HG03354 (cell line): Measurements from ENCODE around the gene TOP2B.
A peak's percentile ranks its signal among the peaks of the same experiment; 100 is the strongest.

Source experiments
- ATAC-seq: cut with Tn5 transposase; IDR thresholded peaks from one replicate; pipeline ENCODE4 v1.9.1; 2021; ENCODE audit warnings: mild to moderate bottlenecking; ENCODE audit not compliant: unreplicated experiment, poor library complexity, severe bottlenecking

Gene TOP2B

GRCh38 chr3:25633919-25634318 lies 30.8 kb downstream of the TOP2B start:
- no peak for ATAC-seq

GRCh38 chr3:25631989-25632388 lies 32.7 kb downstream of the TOP2B start:
- no peak for ATAC-seq

GRCh38 chr3:25621087-25621486 lies 43.6 kb downstream of the TOP2B start:
- no peak for ATAC-seq

- ATAC-seq = no peak
Observed at GRCh38 chr3:25620493-25620892, 44.2 kb downstream of the TOP2B start.

- ATAC-seq = no peak
Observed at GRCh38 chr3:25619382-25619781, 45.3 kb downstream of the TOP2B start.

DNA sequence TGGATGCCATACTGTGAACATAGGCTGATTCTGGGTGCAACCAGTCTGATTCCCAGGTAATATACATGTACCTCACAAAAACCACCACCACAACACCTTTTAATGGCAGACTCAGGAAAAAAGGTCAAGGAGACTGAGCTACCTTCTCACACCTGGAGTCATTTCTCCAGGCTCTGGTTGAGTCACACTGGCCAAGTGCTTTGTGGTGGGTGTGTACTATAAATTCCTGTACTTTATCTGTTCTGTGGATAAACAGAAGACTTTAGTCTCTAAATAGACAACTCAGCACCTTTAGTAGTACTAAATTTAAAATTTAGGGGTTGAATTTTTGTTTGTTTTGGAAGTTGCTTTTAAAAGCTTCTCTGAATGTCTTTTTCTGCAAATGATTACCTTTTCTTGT lies 46.7 kb downstream of the TOP2B start:
- no peak for ATAC-seq

GRCh38 chr3:25611193-25611592 lies 53.5 kb downstream of the TOP2B start:
- no peak for ATAC-seq

DNA sequence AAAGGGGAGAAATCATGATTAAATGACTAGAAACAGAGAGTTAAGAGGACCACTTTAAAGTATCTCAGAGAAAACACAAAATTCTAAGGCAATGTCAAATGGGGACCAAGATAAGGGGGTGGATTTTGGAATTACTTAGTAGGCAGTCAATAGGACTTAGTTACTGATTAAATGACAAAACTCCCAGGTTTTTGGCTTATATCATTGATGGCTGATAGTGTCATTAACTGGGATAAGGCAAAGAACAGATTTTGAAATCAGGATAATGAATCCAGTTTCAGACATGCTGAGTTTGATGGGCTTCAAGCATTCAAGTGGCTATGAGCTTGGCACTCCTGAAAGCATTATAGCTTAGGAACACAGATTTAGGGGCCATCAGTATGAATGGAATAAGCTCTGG lies 53.9 kb downstream of the TOP2B start:
- no peak for ATAC-seq

DNA sequence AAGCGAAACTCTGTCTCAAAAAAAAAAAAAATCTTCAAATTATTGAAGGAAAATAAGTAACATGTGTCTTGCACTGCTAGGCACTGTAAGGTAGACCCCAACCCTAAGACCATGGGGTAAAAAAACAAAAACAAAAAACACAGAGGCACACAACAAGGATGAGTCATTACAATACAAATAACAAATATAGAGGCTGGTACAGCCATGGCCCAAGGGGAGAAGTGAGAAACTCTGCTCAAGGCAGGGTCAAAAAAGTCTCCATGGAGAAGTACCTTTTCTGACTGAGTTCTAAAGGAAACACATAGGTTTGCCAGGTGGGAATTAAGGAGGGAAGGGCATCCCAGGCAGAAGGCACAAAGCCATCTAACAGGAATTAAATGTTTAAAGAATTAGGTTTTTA lies 54.5 kb downstream of the TOP2B start:
- no peak for ATAC-seq

DNA sequence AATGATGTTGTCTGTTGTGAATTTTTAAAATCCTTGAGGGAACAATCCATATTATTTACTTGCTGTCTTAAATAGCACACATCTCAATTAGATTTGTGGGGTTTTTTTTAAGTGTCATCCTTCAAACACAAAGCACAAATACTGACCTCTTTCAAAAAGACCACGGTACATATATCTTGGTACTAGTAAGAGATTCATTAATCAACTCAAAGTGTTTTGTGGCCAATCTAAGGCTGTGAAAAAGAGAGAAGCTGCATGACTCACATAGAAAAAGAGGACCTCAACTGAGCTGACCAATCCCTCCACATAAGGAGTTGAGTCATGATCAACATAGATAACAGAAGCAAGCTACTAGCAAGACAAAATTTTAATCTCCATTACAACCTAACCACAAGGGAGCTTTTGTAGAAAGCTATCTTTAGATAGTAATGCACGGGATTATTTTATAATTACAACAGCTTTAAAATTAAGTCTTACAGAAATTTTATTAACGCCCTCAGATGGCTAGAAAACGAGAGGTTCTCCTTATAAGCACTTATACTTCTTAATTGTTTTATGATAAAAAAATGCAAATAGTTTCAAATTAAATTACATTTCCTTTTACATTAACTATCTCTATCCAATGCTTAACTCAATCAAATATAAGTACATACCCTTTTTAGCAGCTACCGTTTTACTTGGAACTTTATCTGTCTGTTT lies 60.5 kb downstream of the TOP2B start:
- peak; percentile 61 for ATAC-seq

GRCh38 chr3:25603703-25604102 lies 61.0 kb downstream of the TOP2B start:
- ATAC-seq = peak; percentile 29

GRCh38 chr3:25597535-25598101 lies 67.1 kb downstream of the TOP2B start:
- no peak for ATAC-seq

- peak; percentile 66 for ATAC-seq
Observed at GRCh38 chr3:25594007-25594502, 70.7 kb downstream of the TOP2B start.

DNA sequence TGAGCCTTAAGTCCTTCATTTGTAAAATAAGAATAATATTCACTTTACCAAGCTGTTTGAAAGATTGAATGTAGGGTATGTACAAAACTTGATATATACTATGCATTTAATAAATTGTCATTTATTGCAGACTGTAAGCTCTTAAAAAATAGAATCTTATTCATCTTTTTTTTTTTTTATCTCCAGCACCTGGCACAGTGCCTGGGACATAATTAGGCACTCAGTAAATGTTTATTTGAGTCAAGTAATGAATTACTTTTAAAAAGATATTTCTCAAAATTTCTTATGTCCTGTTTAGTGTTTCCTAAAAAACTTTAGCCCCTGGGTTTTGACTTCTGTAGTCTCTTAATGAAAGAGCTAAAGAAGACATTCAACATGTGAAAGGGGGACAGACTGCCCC lies 71.7 kb downstream of the TOP2B start:
- ATAC-seq = no peak

DNA sequence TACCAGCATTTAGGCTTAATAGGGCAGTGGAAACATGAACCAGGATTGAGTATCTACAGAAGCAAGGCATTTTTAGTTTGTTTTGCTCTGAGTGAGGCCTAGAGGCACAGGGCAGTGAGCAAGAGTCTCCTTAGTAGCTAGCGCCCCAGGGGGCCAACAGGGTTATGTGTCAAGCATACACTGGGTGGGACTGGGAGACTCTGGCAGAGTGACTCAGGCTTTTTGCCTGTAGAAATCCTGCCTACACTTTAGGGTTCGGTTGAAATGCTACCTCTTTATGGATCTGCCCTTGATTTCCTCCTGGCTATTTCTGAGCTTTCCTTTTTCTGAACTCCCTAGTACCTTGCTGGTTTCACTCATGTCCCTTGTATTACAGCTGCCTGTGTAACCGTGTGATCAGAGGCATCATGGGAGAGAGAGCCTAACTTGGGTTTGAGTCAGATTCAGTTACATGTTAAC lies 72.2 kb downstream of the TOP2B start:
- peak; percentile 45 for ATAC-seq

- no peak for ATAC-seq
Observed at GRCh38 chr3:25589783-25590258, 74.9 kb downstream of the TOP2B start.

DNA sequence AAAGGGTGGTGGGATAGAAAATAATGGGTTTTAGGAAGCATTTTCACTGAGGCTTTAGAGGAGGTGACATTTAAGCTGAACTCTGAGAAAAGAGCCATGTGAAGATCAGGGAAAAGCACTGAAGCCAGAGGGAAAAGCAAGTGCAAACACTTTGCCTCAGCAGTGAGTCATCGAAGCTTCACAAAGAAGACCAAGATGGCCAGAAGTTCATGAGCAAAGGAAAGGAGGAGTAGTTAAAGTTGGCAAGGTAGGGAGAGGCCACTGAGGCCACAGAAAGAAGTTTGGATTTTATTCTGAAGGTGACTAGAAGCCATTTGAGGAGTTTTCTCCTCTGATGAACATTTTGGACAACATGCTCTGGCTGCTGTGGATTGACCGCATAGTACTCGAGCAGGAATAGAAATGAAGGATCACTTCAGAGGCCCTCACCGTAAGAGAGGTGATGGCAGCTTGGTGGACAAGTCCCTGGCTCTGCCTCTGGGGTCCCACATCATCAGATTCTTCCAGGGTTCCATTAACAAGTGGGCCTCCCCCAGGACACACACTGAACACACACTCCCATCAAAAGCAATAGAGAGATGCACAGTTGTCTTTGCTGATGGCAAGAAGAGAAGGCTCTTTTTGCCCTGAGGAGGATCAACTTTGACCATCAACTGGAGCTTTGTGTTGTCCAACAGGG lies 75.5 kb downstream of the TOP2B start:
- no peak for ATAC-seq

DNA sequence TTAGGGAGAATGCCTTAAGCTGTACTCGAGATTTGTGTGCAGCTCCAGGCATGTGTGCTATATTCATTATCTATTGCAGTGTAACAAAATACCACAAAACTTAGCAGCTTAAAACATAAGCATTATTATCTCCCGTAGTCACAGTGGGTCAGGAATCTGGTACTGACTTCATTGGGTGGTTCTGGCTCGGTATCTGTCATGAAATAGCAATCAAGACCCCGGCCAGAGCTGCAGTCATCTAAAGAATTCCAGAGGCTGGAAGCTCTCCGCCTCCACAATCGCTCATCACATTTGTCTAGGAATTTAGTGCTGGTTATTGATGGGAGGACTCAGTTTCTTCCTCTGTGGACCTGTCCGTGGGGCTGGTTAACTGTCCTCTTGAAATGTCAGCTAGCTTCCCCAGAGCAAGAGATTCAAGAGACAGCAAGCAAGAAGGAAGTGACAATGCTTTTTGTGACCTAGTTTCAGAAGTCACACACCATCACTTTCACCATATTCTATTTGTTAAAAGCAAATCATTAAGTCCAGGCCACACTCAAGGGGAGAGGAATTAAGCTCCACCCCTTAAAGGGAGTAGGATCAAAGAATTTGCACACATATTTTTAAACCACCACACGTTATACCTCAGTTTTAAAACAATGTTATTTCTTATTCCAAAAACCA lies 76.1 kb downstream of the TOP2B start:
- ATAC-seq = no peak

DNA sequence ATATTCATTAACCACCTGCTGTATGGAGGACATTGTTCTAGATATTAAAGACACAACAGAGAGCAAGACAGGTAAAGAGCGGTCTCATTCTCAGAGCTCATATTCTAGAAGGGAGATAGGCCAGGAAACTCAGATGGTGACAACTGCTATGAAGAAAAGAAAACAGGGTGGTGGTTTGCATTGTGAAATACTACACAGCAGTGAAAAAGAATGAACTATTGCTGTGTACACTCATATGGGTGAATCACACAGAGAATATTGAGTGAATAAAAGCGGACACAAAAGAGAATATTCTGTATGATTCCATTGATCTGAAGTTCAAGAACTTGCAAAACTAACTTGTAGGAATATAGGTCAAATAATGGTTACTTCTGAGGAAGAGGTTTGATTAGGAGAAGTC lies 76.7 kb downstream of the TOP2B start:
- no peak for ATAC-seq

DNA sequence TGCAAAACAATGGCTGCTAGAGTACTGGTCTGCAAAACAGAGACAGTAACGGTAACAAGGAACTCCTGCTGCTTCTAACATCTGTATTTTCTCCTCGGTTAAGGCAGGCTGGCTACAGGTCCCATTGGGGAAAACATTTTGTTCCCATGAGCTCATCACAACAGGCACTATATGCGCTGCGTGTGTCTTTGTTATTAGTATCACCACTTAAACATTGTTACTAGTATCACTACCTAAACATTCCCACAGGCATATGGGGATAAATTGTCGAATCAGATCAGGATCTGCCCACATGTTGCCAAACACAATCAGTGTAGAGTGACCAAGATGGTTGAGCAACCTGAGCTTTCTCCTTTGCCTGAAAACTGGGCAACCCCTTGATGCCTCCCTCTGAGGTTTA lies 77.2 kb downstream of the TOP2B start:
- no peak for ATAC-seq
